Activated CD4-positive, alpha-beta T cell treated with anti-CD3 and anti-CD28 coated beads, Interleukin-2, amount 10 ng/mL, durations not matched to agents 7 days and 5 days (primary cell): ENCODE measurements around the gene TRIM17. TPM values are rescaled to one million over a fixed set of nuclear protein-coding genes. Genes with fewer than 3 reads are reported as not detected.

ENCODE experiments used
- CTCF ChIA-PET: fragments of 350-600 bp; sonication (Branson Sonifier 250); formaldehyde crosslinking; loops from one replicate; lab custom pipeline; 2021; ENCODE audit warnings: antibody characterized with exemption; lab: Charles Lee
- POLR2A ChIA-PET: fragments of 350-600 bp; sonication (Branson Sonifier 250); formaldehyde crosslinking; loops from one replicate; lab custom pipeline; 2021; ENCODE audit warnings: antibody characterized with exemption; lab: Charles Lee
- DNase-seq: peaks from one replicate; pipeline ENCODE4 v3.0.0-alpha.2; 2020
- H3K27ac Mint-ChIP-seq: one replicate; pipeline ENCODE4 v1.8.0; 2021; ENCODE audit warnings: mild to moderate bottlenecking, moderate library complexity, mixed read lengths
- H3K27me3 Mint-ChIP-seq: one replicate; pipeline ENCODE4 v1.8.0; 2021; ENCODE audit warnings: mixed read lengths
- H3K36me3 Mint-ChIP-seq: one replicate; pipeline ENCODE4 v1.8.0; 2021; ENCODE audit warnings: low read depth, mixed read lengths
- H3K4me1 Mint-ChIP-seq: one replicate; pipeline ENCODE4 v1.8.0; 2021; ENCODE audit warnings: mixed read lengths
- H3K4me3 Mint-ChIP-seq: one replicate; pipeline ENCODE4 v1.8.0; 2021; ENCODE audit warnings: mild to moderate bottlenecking, moderate library complexity, mixed read lengths
- H3K9me3 Mint-ChIP-seq: one replicate; pipeline ENCODE4 v1.8.0; 2021; ENCODE audit warnings: mixed read lengths
- total RNA-seq, 2 experiments: library from RNA; stranded (reverse); gene quantifications; one replicate each; pipeline ENCODE4 v1.2.3, GENCODE V29; 2021

TRIM17 gene
- total RNA-seq, 2 experiments from 2014 or later = 0.73 to 0.99 TPM

DNA sequence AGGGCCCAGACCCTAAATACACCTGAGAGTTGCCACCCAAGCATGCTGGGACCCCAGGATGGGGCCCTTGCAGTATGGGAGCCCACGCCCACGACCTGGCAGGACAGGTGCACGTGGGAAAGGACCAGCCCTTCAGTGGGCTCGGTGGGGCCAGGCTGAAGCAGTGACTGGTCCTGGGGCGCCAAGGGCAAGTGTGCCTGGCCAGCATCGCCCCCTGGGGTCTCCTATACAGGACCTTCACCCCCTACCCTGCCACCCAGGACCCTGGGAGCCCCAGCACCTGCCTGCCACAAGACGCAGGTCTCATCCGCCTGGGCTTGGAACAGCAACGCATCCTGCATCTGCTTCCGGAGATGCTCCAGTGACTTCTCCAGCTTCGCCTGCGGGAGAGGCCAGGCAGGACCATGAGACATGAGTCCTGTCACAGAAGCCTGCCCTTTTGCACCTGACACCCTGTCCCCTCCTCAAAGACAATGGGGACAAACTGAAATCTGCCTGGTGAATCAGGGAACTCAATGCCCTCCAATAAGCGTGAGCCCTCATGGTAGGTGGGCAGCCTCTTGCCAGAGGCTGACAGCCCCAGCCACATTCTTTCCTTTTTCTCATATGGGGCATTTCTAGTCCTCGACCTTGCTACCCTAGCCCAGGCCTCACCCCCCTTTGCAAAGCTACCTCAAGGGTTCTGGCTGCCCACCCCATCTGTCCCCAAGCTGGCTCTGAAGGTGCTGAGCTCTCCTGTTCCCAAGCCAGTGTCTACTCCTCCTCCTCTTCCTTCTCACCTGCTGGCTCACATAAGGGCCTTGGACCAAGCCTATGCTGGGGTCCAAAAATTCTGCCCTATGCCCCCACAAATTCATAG is 14.7 kb downstream of the TRIM17 start:
- no peaks in the 10 kb centered on the region for H3K27me3 Mint-ChIP-seq
- POLR2A ChIA-PET = no interaction called here
- peaks cover 60% of the 10 kb centered on the region for H3K36me3 Mint-ChIP-seq
- no peak for DNase-seq
- no peak overlapping the region for H3K4me3 Mint-ChIP-seq
- peaks cover 66% of the 10 kb centered on the region for H3K4me1 Mint-ChIP-seq
- peak overlapping the region; percentile 55 for H3K27ac Mint-ChIP-seq
- CTCF ChIA-PET = no interaction called here
- no peaks in the 10 kb centered on the region for H3K9me3 Mint-ChIP-seq

DNA sequence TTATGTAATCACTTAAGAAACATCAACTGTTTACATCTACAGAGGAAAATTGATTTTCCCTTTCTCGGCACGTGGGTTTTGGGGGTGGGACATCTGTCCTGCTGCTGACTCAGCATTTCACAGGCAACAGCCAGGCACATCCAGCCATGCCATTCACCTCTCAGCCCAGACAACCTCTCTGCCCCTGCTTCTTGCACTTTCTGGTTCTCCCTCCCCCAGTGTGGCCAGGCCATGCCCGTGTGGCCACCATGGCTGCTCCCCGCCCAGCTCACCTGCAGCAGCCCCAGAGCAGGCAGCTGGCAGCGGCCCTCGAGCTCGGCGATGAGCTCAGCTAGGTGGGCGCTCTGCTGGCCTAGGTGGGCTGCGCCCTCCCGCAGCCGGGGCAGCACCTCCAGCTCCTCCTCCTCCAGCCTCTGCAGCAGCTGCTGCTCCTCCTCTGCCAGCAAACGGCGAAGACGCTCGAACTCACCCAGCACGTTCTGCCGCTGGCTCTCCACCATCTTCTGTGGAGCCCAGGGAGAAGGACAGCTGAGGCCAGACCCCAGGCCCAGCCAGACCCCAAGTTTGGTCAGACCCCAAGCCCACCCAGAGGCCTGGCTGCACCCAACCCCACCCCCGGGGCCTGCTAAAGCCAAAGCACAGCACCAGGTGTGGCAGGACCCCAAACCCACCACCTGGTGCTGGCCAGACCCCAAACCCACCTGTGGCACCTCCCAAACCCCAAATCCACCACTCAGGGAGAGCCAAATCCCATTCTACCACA is 15.8 kb downstream of the TRIM17 start:
- no peaks in the 10 kb centered on the region for H3K27me3 Mint-ChIP-seq
- H3K4me1 Mint-ChIP-seq = peaks cover 70% of the 10 kb centered on the region
- DNase-seq = no peak
- no peak overlapping the region for H3K27ac Mint-ChIP-seq
- CTCF ChIA-PET = no interaction called here
- no peaks in the 10 kb centered on the region for H3K9me3 Mint-ChIP-seq
- H3K4me3 Mint-ChIP-seq = no peak overlapping the region
- peaks cover 68% of the 10 kb centered on the region for H3K36me3 Mint-ChIP-seq
- POLR2A ChIA-PET = no interaction called here

- Mint-ChIP-seq H3K4me1 (peaks cover 69% of the 10 kb centered on the region), H3K9me3 (no peaks in the 10 kb centered on the region), H3K36me3 (peaks cover 68% of the 10 kb centered on the region), H3K27ac (no peak overlapping the region), H3K4me3 (no peak overlapping the region), H3K27me3 (no peaks in the 10 kb centered on the region)
- ChIA-PET CTCF (no interaction called here), POLR2A (no interaction called here)
- DNase-seq = no peak
Measured at GRCh38 chr1:228400237-228400651, 16.4 kb downstream of the TRIM17 start.

GRCh38 chr1:228399531-228400236 is 17.0 kb downstream of the TRIM17 start:
- no peaks in the 10 kb centered on the region for H3K27me3 Mint-ChIP-seq
- ChIA-PET POLR2A (no interaction called here), CTCF (no interaction called here)
- DNase-seq = no peak
- H3K36me3 Mint-ChIP-seq = peaks cover 67% of the 10 kb centered on the region
- peaks cover 63% of the 10 kb centered on the region for H3K4me1 Mint-ChIP-seq
- no peaks in the 10 kb centered on the region for H3K9me3 Mint-ChIP-seq
- no peak overlapping the region for H3K27ac Mint-ChIP-seq
- no peak overlapping the region for H3K4me3 Mint-ChIP-seq

- Mint-ChIP-seq H3K27me3 (no peaks in the 10 kb centered on the region), H3K9me3 (no peaks in the 10 kb centered on the region), H3K4me1 (peaks cover 55% of the 10 kb centered on the region), H3K4me3 (no peak overlapping the region), H3K27ac (peak overlapping the region; percentile 64), H3K36me3 (peaks cover 62% of the 10 kb centered on the region)
- POLR2A ChIA-PET = no interaction called here
- no peak for DNase-seq
- CTCF ChIA-PET = interaction anchor here (1.4 kb wide), 1 partner anchor 12 kb away, joined by 4 read pairs; no protein-coding TSS in a partner anchor
Measured at GRCh38 chr1:228398741-228399461, 17.8 kb downstream of the TRIM17 start.

- H3K27me3 Mint-ChIP-seq = no peaks in the 10 kb centered on the region
- no peak for DNase-seq
- H3K27ac Mint-ChIP-seq = peak overlapping the region; percentile 72
- H3K4me1 Mint-ChIP-seq = peaks cover 46% of the 10 kb centered on the region
- POLR2A ChIA-PET = no interaction called here
- no peaks in the 10 kb centered on the region for H3K9me3 Mint-ChIP-seq
- CTCF ChIA-PET = interaction anchor here (1.4 kb wide), 1 partner anchor 13 kb away, joined by 4 read pairs; no protein-coding TSS in a partner anchor
- no peak overlapping the region for H3K4me3 Mint-ChIP-seq
- peaks cover 58% of the 10 kb centered on the region for H3K36me3 Mint-ChIP-seq
Measured at GRCh38 chr1:228397966-228398365, 18.7 kb downstream of the TRIM17 start.

DNA sequence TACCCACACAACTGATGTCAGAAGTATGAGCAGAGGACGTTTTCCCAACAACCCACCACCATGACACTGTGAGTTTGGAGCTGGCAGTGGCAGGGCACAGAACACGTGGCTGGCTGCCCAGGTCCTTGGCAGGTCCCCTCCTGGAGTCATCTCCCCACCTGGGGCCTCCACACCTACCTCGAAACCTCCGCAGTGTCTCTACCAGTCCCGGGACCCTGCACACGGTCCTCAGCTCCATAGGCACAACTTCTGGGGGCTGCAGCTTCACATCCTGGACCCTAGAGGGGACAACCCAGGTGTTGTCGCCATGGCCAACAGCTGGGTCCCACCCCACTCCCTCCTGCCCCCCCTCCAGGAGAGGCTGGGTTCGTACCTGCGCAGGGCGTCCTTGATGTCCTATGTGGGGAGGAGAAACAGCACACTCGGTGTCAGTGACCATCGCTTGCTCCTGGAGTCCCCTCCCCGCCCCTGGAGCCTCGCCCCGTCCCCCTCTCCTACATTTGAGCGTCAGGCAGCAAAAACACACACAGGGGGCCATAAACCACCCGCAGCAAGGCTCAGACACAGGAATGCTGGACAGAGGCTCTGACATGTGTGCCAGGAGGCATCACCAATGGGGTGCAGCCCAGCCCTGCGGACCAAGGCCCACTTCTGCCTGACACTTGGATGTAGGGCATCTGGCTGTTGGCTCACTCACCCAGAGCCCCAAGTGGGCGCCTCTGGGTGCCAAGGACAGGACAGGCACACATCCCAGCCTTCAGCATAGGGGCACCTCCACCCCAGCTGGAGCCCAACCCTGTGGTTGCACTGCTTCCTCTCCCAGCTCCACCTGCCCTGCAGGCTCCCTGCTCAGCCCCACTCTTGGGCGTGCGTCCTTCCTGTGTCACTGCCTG is 19.6 kb downstream of the TRIM17 start:
- Mint-ChIP-seq H3K4me3 (no peak overlapping the region), H3K27ac (peak overlapping the region; percentile 72), H3K27me3 (no peaks in the 10 kb centered on the region), H3K9me3 (no peaks in the 10 kb centered on the region), H3K36me3 (peaks cover 53% of the 10 kb centered on the region), H3K4me1 (peaks cover 36% of the 10 kb centered on the region)
- CTCF ChIA-PET = interaction anchor here (1.0 to 1.4 kb wide), 2 partner anchors 14 to 16 kb away, joined by 3 to 4 read pairs; no protein-coding TSS in a partner anchor
- DNase-seq = peak; percentile 42
- POLR2A ChIA-PET = no interaction called here

DNA sequence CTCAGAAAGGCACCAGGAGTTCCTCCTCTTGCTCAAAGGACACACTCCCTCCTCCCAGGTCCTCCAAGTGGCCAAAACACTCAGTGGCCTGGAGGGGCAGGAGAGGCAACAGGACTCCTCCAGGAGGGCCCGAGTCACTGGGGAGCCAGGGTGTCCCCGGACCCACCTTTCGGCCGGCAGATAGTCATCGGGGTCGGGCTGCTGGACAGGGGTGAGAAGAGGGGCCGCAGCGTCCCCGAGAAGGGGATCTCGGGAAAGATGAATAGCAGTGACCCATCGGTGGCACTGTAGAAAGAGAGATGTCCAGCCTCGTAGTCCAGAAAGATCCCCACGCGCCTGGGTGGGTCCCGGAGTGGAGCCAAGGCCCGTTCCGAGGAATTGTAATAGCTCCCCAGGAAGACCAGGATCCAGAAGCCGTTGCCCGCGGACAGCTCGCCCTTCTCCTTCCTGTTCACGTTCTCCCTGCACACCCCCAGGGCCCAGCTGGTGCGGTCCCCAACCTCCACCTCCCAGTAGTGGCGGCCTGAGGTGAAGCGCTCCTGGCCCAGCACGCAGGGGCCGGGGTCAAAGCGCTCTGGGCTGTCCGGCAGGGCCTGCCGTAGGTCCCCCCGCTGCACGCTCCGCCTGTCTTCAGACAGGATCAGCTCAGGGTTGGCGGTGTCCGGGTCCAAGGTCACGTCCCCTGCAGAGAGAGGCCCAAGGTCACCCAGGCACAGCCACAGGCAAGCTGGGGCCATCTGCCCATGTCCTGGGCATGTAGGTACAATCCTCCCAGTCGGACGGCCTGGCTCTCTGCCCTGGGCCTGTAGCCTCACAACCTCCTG is 21.9 kb downstream of the TRIM17 start:
- Mint-ChIP-seq H3K9me3 (no peaks in the 10 kb centered on the region), H3K4me3 (no peak overlapping the region), H3K27ac (no peak overlapping the region), H3K36me3 (peaks cover 40% of the 10 kb centered on the region), H3K27me3 (no peaks in the 10 kb centered on the region), H3K4me1 (peaks cover 24% of the 10 kb centered on the region)
- CTCF ChIA-PET = interaction anchor here (0.6 to 1.8 kb wide), 3 partner anchors 10 to 1852 kb away, joined by 3 to 6 read pairs (median 4); no protein-coding TSS in a partner anchor
- no peak for DNase-seq
- POLR2A ChIA-PET = no interaction called here

- Mint-ChIP-seq H3K9me3 (no peaks in the 10 kb centered on the region), H3K4me3 (no peak overlapping the region), H3K4me1 (peaks cover 20% of the 10 kb centered on the region), H3K27me3 (no peaks in the 10 kb centered on the region), H3K36me3 (peaks cover 36% of the 10 kb centered on the region), H3K27ac (peak overlapping the region; percentile 57)
- CTCF ChIA-PET = interaction anchor here (0.9 to 1.8 kb wide), 3 partner anchors 11 to 13 kb away, joined by 3 to 6 read pairs (median 4); no protein-coding TSS in a partner anchor
- no peak for DNase-seq
- POLR2A ChIA-PET = no interaction called here
Measured at GRCh38 chr1:228393811-228394570, 22.7 kb downstream of the TRIM17 start.

GRCh38 chr1:228393268-228393701 is 23.4 kb downstream of the TRIM17 start:
- ChIA-PET POLR2A (no interaction called here), CTCF (interaction anchor here (0.6 to 1.8 kb wide), 4 partner anchors 11 to 225 kb away, joined by 3 to 6 read pairs (median 4); no protein-coding TSS in a partner anchor)
- peaks cover 32% of the 10 kb centered on the region for H3K36me3 Mint-ChIP-seq
- no peak for DNase-seq
- no peak overlapping the region for H3K4me3 Mint-ChIP-seq
- H3K27ac Mint-ChIP-seq = no peak overlapping the region
- H3K9me3 Mint-ChIP-seq = no peaks in the 10 kb centered on the region
- H3K4me1 Mint-ChIP-seq = peaks cover 16% of the 10 kb centered on the region
- H3K27me3 Mint-ChIP-seq = no peaks in the 10 kb centered on the region
